Progenitor cell of endocrine pancreas (in vitro differentiated cells): ENCODE data around the gene FAM117A. TPM values are rescaled to one million over a fixed set of nuclear protein-coding genes. Genes with fewer than 3 reads are reported as not detected.

Source experiments
- DNase-seq: peaks from one replicate; pipeline ENCODE4 v3.0.0; 2021; ENCODE audit warnings: low spot score; ENCODE audit not compliant: unreplicated experiment
- H3K27ac Mint-ChIP-seq: 2 replicates; pipeline ENCODE4 v1.8.0; 2021; ENCODE audit warnings: mild to moderate bottlenecking, moderate library complexity, mixed read lengths
- H3K27me3 Mint-ChIP-seq: 2 replicates; pipeline ENCODE4 v1.8.0; 2021; ENCODE audit warnings: mixed read lengths
- H3K36me3 Mint-ChIP-seq: 2 replicates; pipeline ENCODE4 v1.8.0; 2022; ENCODE audit warnings: mixed read lengths; ENCODE audit not compliant: insufficient read depth
- H3K4me1 Mint-ChIP-seq: 2 replicates; pipeline ENCODE4 v1.8.0; 2021; ENCODE audit warnings: low read depth, mixed read lengths
- H3K4me3 Mint-ChIP-seq: 2 replicates; pipeline ENCODE4 v1.8.0; 2021; ENCODE audit warnings: low read depth, mild to moderate bottlenecking, moderate library complexity, mixed read lengths
- H3K9me3 Mint-ChIP-seq: 2 replicates; pipeline ENCODE4 v1.8.0; 2021; ENCODE audit warnings: low read depth, mixed read lengths
- CTCF ChIP-seq: fragments of 200-600 bp; sonication (generic); IDR thresholded peaks from one replicate; pipeline ENCODE4 v1.5.0; 2021; ENCODE audit warnings: antibody characterized with exemption, mild to moderate bottlenecking; ENCODE audit not compliant: unreplicated experiment
- total RNA-seq: library from RNA; stranded (reverse); gene quantifications from 2 replicates; pipeline ENCODE4 v1.2.1, GENCODE V29; 2021

The FAM117A gene
- total RNA-seq, 1 donor from 2014 or later: 20.2 TPM

- no peak overlapping the region for H3K27ac Mint-ChIP-seq
- peaks cover 8% of the 10 kb centered on the region for H3K4me1 Mint-ChIP-seq
- peaks cover 26% of the 10 kb centered on the region for H3K27me3 Mint-ChIP-seq
- H3K4me3 Mint-ChIP-seq: no peak overlapping the region
- no peak for TF ChIP-seq CTCF
- no peaks in the 10 kb centered on the region for H3K9me3 Mint-ChIP-seq
- H3K36me3 Mint-ChIP-seq: no peaks in the 10 kb centered on the region
- DNase-seq: no peak
Observed at GRCh38 chr17:49690256-49690655, 73.7 kb downstream of the FAM117A start.

DNA sequence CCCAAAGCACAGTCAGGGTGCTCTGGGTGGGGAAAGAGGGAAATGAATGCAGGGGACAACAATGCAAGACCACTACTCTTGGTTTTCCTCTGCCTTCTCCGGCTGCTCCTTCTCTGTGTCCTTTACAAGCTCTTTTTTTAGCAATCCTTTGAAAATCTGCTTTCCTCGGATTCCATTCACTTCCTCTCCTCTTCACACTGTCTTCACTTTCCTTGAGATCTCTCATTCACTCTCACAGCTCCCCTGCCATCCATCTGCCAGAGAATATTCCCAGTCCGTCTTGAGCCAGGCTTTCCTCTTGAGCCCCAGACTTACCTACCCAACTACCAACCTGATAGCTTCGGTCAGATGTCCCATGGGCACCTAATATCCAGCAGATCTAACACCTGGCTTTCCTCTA is 75.1 kb downstream of the FAM117A start:
- Mint-ChIP-seq H3K27me3 (peaks cover 19% of the 10 kb centered on the region), H3K4me1 (peaks cover 5% of the 10 kb centered on the region), H3K36me3 (no peaks in the 10 kb centered on the region), H3K27ac (no peak overlapping the region), H3K4me3 (no peak overlapping the region), H3K9me3 (no peaks in the 10 kb centered on the region)
- no peak for TF ChIP-seq CTCF
- DNase-seq: no peak

- H3K27me3 Mint-ChIP-seq: peaks cover 16% of the 10 kb centered on the region
- no peak for TF ChIP-seq CTCF
- H3K9me3 Mint-ChIP-seq: no peaks in the 10 kb centered on the region
- no peak overlapping the region for H3K4me3 Mint-ChIP-seq
- H3K4me1 Mint-ChIP-seq: peaks cover 5% of the 10 kb centered on the region
- H3K36me3 Mint-ChIP-seq: no peaks in the 10 kb centered on the region
- peak overlapping the region; percentile 60 for H3K27ac Mint-ChIP-seq
- no peak for DNase-seq
Observed at GRCh38 chr17:49687878-49688491, 75.9 kb downstream of the FAM117A start.

- Mint-ChIP-seq H3K9me3 (peaks cover 4% of the 10 kb centered on the region), H3K4me3 (no peak overlapping the region), H3K27me3 (no peaks in the 10 kb centered on the region), H3K4me1 (peaks cover 10% of the 10 kb centered on the region), H3K36me3 (no peaks in the 10 kb centered on the region), H3K27ac (no peak overlapping the region)
- TF ChIP-seq CTCF: no peak
- no peak for DNase-seq
Observed at GRCh38 chr17:49681106-49681979, 82.6 kb downstream of the FAM117A start.

DNA sequence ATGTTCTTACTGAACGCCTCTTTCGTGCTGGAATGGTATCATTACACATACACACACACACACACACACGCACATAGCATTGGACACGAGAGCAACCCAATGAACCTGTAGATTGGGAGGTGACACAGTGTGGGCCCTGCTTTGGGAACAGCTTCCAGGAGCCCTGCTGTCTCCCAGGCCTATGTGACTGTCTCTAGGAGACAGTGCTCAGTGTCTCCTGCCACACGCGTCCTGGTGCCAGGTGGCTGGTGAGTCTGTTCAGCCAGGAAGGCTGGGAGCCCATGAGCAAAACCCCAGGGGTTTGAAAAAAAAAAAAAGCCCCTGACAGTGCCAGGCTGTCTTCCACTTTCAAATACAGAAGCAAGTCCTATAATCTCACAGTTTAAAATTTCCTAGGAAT is 83.6 kb downstream of the FAM117A start:
- TF ChIP-seq CTCF: no peak
- no peak overlapping the region for H3K27ac Mint-ChIP-seq
- DNase-seq: no peak
- H3K36me3 Mint-ChIP-seq: peaks cover under 1% of the 10 kb centered on the region
- H3K27me3 Mint-ChIP-seq: no peaks in the 10 kb centered on the region
- peaks cover 4% of the 10 kb centered on the region for H3K9me3 Mint-ChIP-seq
- H3K4me1 Mint-ChIP-seq: peaks cover 20% of the 10 kb centered on the region
- H3K4me3 Mint-ChIP-seq: no peak overlapping the region
